ENCODE data around the gene CDK19. TPM values are rescaled to one million over a fixed set of nuclear protein-coding genes. Genes with fewer than 3 reads are reported as not detected.

CDK19 gene
- total and polyA plus RNA-seq, 2 of the 4 experiments (the other 2 are of a cell fraction) = 6.0 to 6.8 TPM

- TF ChIP-seq RCOR1 (IDR thresholded peaks at IDR 0.05; ENCODE audit: insufficient replicate concordance, low read length) = no peak
- no peak for TF ChIP-seq MXI1 (IDR thresholded peaks at IDR 0.05; ENCODE audit: borderline replicate concordance, low read depth, low read length)
- no peak for TF ChIP-seq MAFK (IDR thresholded peaks at IDR 0.05; ENCODE audit: low read depth, low read length)
These were observed 252.9 kb downstream of the CDK19 start (continued) for GRCh38 chr6:110562316-110562915.

- H3K36me3 ChIP-seq (ENCODE audit: control insufficient read depth, insufficient read depth, low read length) = no peaks in the 10 kb centered on the region
- no peak overlapping the region for H2BK120ac ChIP-seq (ENCODE audit: low read depth, low read length)
- no peak overlapping the region for H2BK15ac ChIP-seq (ENCODE audit: low read depth, low read length)
- DNase-seq = no peak
- H3K9me1 ChIP-seq (ENCODE audit: insufficient read depth, low read length) = no peaks in the 10 kb centered on the region
- dilution Hi-C loops (cut with HindIII; ENCODE audit: low sequenced_read_pairs, unreplicated experiment) = no loop called here
- H3K9me3 ChIP-seq (ENCODE audit: control insufficient read depth, insufficient read depth, low read length) = peaks cover 2% of the 10 kb centered on the region; the same call in 1 of the 2 replicates
- H3K23ac ChIP-seq (ENCODE audit: low read depth, low read length) = no peak overlapping the region
- no peak overlapping the region for H3K4ac ChIP-seq (ENCODE audit: low read depth, low read length)
- BruUV-seq (replicated peaks) = no TSS peak
- in situ Hi-C loops (cut with MboI; ENCODE audit: low sequenced_read_pairs) = no loop called here
- H4K91ac ChIP-seq (ENCODE audit: insufficient read depth, low read depth, low read length) = no peak overlapping the region
- intact Hi-C loops (cut with micrococcal nuclease) = no loop called here
- ChIA-PET CTCF (no interaction called here), POLR2A (ENCODE audit: unreplicated experiment) (no interaction called here)
- no peak for ATAC-seq (ENCODE audit: low read depth)
- H3K4me3 ChIP-seq (ENCODE audit: insufficient read depth, low read depth, low read length) = no peak overlapping the region
- H3K4me2 ChIP-seq (ENCODE audit: low read depth, low read length) = no peak overlapping the region
- no peak overlapping the region for H2BK5ac ChIP-seq (ENCODE audit: low read depth, low read length, poor library complexity, severe bottlenecking)
- no peaks in the 10 kb centered on the region; the same call in 1 of the 2 replicates for H3K27me3 ChIP-seq (ENCODE audit: control insufficient read depth, insufficient read depth, low read length)
- no peak overlapping the region for H3K9ac ChIP-seq (ENCODE audit: low read depth, low read length)
- H3K14ac ChIP-seq (replicated peaks; ENCODE audit: low read depth, low read length) = no peak overlapping the region
- H4K8ac ChIP-seq (ENCODE audit: low read depth in 2 of 2, low read length in 2 of 2) = no peak overlapping the region
- no peak overlapping the region for H2AK5ac ChIP-seq (ENCODE audit: low read depth, low read length)
- H2AK9ac ChIP-seq (replicated peaks; ENCODE audit: low read depth, low read length, poor library complexity) = no peak overlapping the region
- no peak overlapping the region for H4K5ac ChIP-seq (ENCODE audit: low read depth, low read length)
- no peak overlapping the region for H2BK20ac ChIP-seq (ENCODE audit: low read depth, low read length)
- no peak overlapping the region for H2AFZ ChIP-seq (replicated peaks; ENCODE audit: low read length, poor library complexity)
- no peaks in the 10 kb centered on the region for H3K79me1 ChIP-seq (ENCODE audit: low read depth in 1 of 2, low read length in 2 of 2)
- H3K18ac ChIP-seq (ENCODE audit: low read depth, low read length) = no peak overlapping the region
- peaks cover 5% of the 10 kb centered on the region; the same call in 1 of the 2 replicates for H3K4me1 ChIP-seq (ENCODE audit: control insufficient read depth, insufficient read depth, low read length)
- no peak overlapping the region for H3K27ac ChIP-seq (ENCODE audit: insufficient read depth, low read length)
- H4K20me1 ChIP-seq (ENCODE audit: insufficient read depth, low read length) = no peaks in the 10 kb centered on the region
- no peak overlapping the region for H3K56ac ChIP-seq (ENCODE audit: extremely low read depth, insufficient read depth, low read length)
- TF ChIP-seq MAFK (IDR thresholded peaks at IDR 0.05; ENCODE audit: low read depth, low read length) (no peak), BHLHE40 (IDR thresholded peaks at IDR 0.05; ENCODE audit: low read depth, low read length) (no peak), SMC3 (IDR thresholded peaks at IDR 0.05; ENCODE audit: low read depth, low read length) (no peak), NFE2L2 (IDR thresholded peaks at IDR 0.05; ENCODE audit: low read depth, low read length) (no peak), CEBPB (IDR thresholded peaks at IDR 0.05; ENCODE audit: low read depth, low read length) (no peak), MAZ (IDR thresholded peaks at IDR 0.05; ENCODE audit: borderline replicate concordance, low read depth, low read length) (no peak), CTCF (conservative IDR thresholded peaks at IDR 0.05; ENCODE audit: low read depth, low read length) (no peak), RFX5 (IDR thresholded peaks at IDR 0.05; ENCODE audit: low read depth, low read length) (no peak), USF2 (IDR thresholded peaks at IDR 0.05; ENCODE audit: low read depth, low read length) (no peak), ELK1 (IDR thresholded peaks at IDR 0.05; ENCODE audit: borderline replicate concordance, low read depth, low read length) (no peak), CHD1 (IDR thresholded peaks at IDR 0.05; ENCODE audit: low read depth, low read length) (no peak), FOS (IDR thresholded peaks at IDR 0.05; ENCODE audit: low read depth, low read length) (no peak)
These were observed 253.6 kb downstream of the CDK19 start for GRCh38 chr6:110561696-110562095.

Measured in IMR-90 (cell line).